A549 treated with CpdA at 1 μM for 4 hours (cell line): Measurements from ENCODE around the gene MED12. TPM values are rescaled to one million over a fixed set of nuclear protein-coding genes. Genes with fewer than 3 reads are reported as not detected.

Experiments
- total RNA-seq: library from RNA; stranded (reverse); fragments of 200-300 nt; extraction: Qiagen RNA extraction; gene quantifications from 5 replicates; pipeline ENCODE4 v1.2.3, GENCODE V29; 2022; ENCODE audit warnings: low read depth

MED12 gene
- total RNA-seq, result 10.8 to 14.1 TPM (median 11.6 TPM) in 5 replicates

GRCh38 chrX:71118032-71118984 is at the start of gene MED12:
MED12 (plus strand) TSS chrX:71118596; CDS start chrX:71118755, 159 bp downstream.

GRCh38 chrX:71095555-71095980 is 22.8 kb upstream of the MED12 start, which contains the start of gene FOXO4:
FOXO4 (plus strand) TSS chrX:71095851; CDS start chrX:71096529, 678 bp downstream.

GRCh38 chrX:71106427-71106826 is 12.0 kb upstream of the MED12 start, which contains the start of gene CXorf65:
CXorf65 (minus strand) TSS chrX:71106740; CDS start chrX:71106556, 184 bp downstream.

GRCh38 chrX:71111141-71111843 is 7.1 kb upstream of the MED12 start, which contains the start of gene IL2RG:
IL2RG (minus strand) TSS chrX:71111577; CDS start chrX:71111539, 38 bp downstream.

GRCh38 chrX:71144651-71145050 is 26.3 kb downstream of the MED12 start, which contains the start of gene NLGN3:
NLGN3 (plus strand) TSS chrX:71144841; CDS start chrX:71147750, 2,909 bp downstream.

Other genes with a start within 250 kb of the MED12 start
- gene TEX11, start 209.9 kb upstream of the MED12 start, total RNA-seq, result not detected in 5 replicates
- gene SLC7A3, start 187.5 kb upstream of the MED12 start, total RNA-seq, result not detected in 5 replicates
- gene SNX12, start 50.3 kb upstream of the MED12 start, total RNA-seq, result 72.2 to 77.2 TPM (median 74.3 TPM) in 5 replicates
- 1.3 to 1.8 TPM (median 1.7 TPM) in 5 replicates for gene FOXO4, start 22.7 kb upstream of the MED12 start, total RNA-seq
- not detected in 5 replicates for gene CXorf65, start 11.9 kb upstream of the MED12 start, total RNA-seq
- gene IL2RG, start 7.0 kb upstream of the MED12 start, total RNA-seq, result 0.08 to 0.31 TPM (median 0.13 TPM) in 4 of 5 replicates, not detected in the other
- gene NLGN3, start 26.2 kb downstream of the MED12 start, total RNA-seq, result 0.86 to 1.4 TPM (median 1.0 TPM) in 5 replicates
- gene GJB1, start 104.6 kb downstream of the MED12 start, total RNA-seq, result 0.08 TPM in 3 of 5 replicates, not detected in the others
- gene ZMYM3, start 135.5 kb downstream of the MED12 start, total RNA-seq, result 10.9 to 14.2 TPM (median 12.7 TPM) in 5 replicates
- 345 to 435 TPM (median 380 TPM) in 5 replicates for gene NONO, start 165.0 kb downstream of the MED12 start, total RNA-seq
- 0.87 to 1.2 TPM (median 1.0 TPM) in 5 replicates for gene ITGB1BP2, start 183.2 kb downstream of the MED12 start, total RNA-seq
- 13.5 to 22.2 TPM (median 16.1 TPM) in 5 replicates for gene TAF1, start 247.8 kb downstream of the MED12 start, total RNA-seq